B cell (primary cell): Measurements from ENCODE around the gene RNF40. TPM values are rescaled to one million over a fixed set of nuclear protein-coding genes. Genes with fewer than 3 reads are reported as not detected.

ENCODE experiments used
- ATAC-seq: fragments of 200-7000 bp; cut with Tn5 transposase; one replicate; pipeline ENCODE4 v1.10.0; 2021; ENCODE audit warnings: low read depth, mild to moderate bottlenecking, moderate number of reproducible peaks, moderate library complexity
- CTCF ChIA-PET: fragments of 350-600 bp; sonication (Branson Sonifier 250); formaldehyde crosslinking; loops from one replicate; lab custom pipeline; 2021; ENCODE audit warnings: antibody characterized with exemption, inconsistent platforms; lab: Charles Lee
- POLR2A ChIA-PET: fragments of 350-600 bp; sonication (Branson Sonifier 250); formaldehyde crosslinking; loops from one replicate; lab custom pipeline; 2021; ENCODE audit warnings: antibody characterized with exemption; lab: Charles Lee
- DNase-seq: peaks from one replicate; pipeline ENCODE4 v3.0.0; 2013
- H2AFZ ChIP-seq: 2 replicates; pipeline ENCODE4 v1.6.1; 2012; ENCODE audit warnings: mild to moderate bottlenecking, low read depth, low read length; ENCODE audit not compliant: insufficient read depth, poor library complexity, severe bottlenecking
- H3K27ac ChIP-seq, 2 donors: 1 replicate in 1 of 2; 2 replicates in 1 of 2; pipeline ENCODE4 v1.5.1; 2012 to 2013; ENCODE audit warnings: low read length in 2 of 2, mild to moderate bottlenecking in 2 of 2, moderate library complexity in 1 of 2
- H3K27me3 ChIP-seq, 4 experiments: fragments of 200-600 bp in 1 of 4; sonication (generic) in 1 of 4; replicated peaks in 1 of 4; 1 replicate in 2 of 4; 2 replicates in 2 of 4; pipeline versions ENCODE4 v1.6.1 to v1.7.0; 2013 to 2016; ENCODE audit warnings: low read length in 3 of 4, mild to moderate bottlenecking in 2 of 4, mixed read lengths in 1 of 4, moderate library complexity in 1 of 4; ENCODE audit not compliant: insufficient read depth in 4 of 4, control insufficient read depth in 3 of 4; ENCODE audit errors: control extremely low read depth in 1 of 4
- H3K36me3 ChIP-seq, 2 experiments: replicated peaks in 1 of 2; 1 replicate in 1 of 2; 2 replicates in 1 of 2; pipeline versions ENCODE4 v1.6.1 to v1.7.1; 2013; ENCODE audit warnings: low read length in 1 of 2; ENCODE audit not compliant: insufficient read depth in 2 of 2, control insufficient read depth in 1 of 2; ENCODE audit errors: control extremely low read depth in 1 of 2, extremely low read depth in 1 of 2
- H3K4me1 ChIP-seq, 2 donors: fragments of 200-600 bp in 1 of 2; sonication (generic) in 1 of 2; 1 replicate in 1 of 2; 2 replicates in 1 of 2; pipeline versions ENCODE4 v1.5.1 to v1.6.1; 2013 to 2017; ENCODE audit warnings: low read length in 2 of 2; ENCODE audit not compliant: control insufficient read depth in 2 of 2, insufficient read depth in 2 of 2
- H3K4me2 ChIP-seq: replicated peaks from 2 replicates; pipeline ENCODE3; 2012; ENCODE audit warnings: mild to moderate bottlenecking, low read depth, low read length; ENCODE audit not compliant: poor library complexity, severe bottlenecking
- H3K4me3 ChIP-seq, 5 experiments: fragments of 200-600 bp in 1 of 5; sonication (generic) in 1 of 5; 1 replicate in 3 of 5; 2 replicates in 2 of 5; pipeline versions ENCODE4 v1.5.1 to v1.7.0; 2011 to 2016; ENCODE audit warnings: low read length in 4 of 5, mild to moderate bottlenecking in 4 of 5, low read depth in 2 of 5, control low read depth in 1 of 5, moderate library complexity in 1 of 5; ENCODE audit not compliant: insufficient read depth in 1 of 5; ENCODE audit errors: control extremely low read depth in 1 of 5, extremely low read depth in 1 of 5
- H3K79me2 ChIP-seq: fragments of 200-600 bp; sonication (generic); one replicate; pipeline ENCODE4 v1.6.0; 2016; ENCODE audit warnings: low read length; ENCODE audit not compliant: control insufficient read depth, insufficient read depth
- H3K9ac ChIP-seq: fragments of 200-600 bp; sonication (generic); 2 replicates; pipeline ENCODE4 v1.6.1; 2017; ENCODE audit warnings: mild to moderate bottlenecking, low read length, moderate library complexity
- H3K9me3 ChIP-seq, 3 donors: one replicate each; pipeline versions ENCODE4 v1.6.1 to v1.7.1; 2013; ENCODE audit warnings: low read length in 2 of 3; ENCODE audit not compliant: control insufficient read depth in 2 of 3, insufficient read depth in 1 of 3; ENCODE audit errors: control extremely low read depth in 1 of 3
- H4K20me1 ChIP-seq: 2 replicates; pipeline ENCODE4 v1.6.0; 2012; ENCODE audit warnings: mild to moderate bottlenecking, low read length; ENCODE audit not compliant: insufficient read depth, control insufficient read depth, poor library complexity, severe bottlenecking
- H3K27ac Mint-ChIP-seq: one replicate; pipeline ENCODE4 v1.8.0; 2021; ENCODE audit warnings: mixed read lengths
- H3K27me3 Mint-ChIP-seq: one replicate; pipeline ENCODE4 v1.8.0; 2021; ENCODE audit warnings: mixed read lengths
- H3K4me1 Mint-ChIP-seq: one replicate; pipeline ENCODE4 v1.8.0; 2021; ENCODE audit warnings: mixed read lengths
- H3K4me3 Mint-ChIP-seq: one replicate; pipeline ENCODE4 v1.8.0; 2021; ENCODE audit warnings: mixed read lengths
- H3K9me3 Mint-ChIP-seq: one replicate; pipeline ENCODE4 v1.8.0; 2022; ENCODE audit warnings: mixed read lengths; ENCODE audit not compliant: insufficient read depth
- EZH2 ChIP-seq: IDR thresholded peaks from 2 replicates; pipeline ENCODE4 v1.6.1; 2012; ENCODE audit warnings: borderline replicate concordance, low read depth, mild to moderate bottlenecking, moderate library complexity, low read length; ENCODE audit not compliant: insufficient read depth, poor library complexity, severe bottlenecking
- WGBS: methylation state at CpG from one replicate; pipeline ENCODE4 v1.1.5; 2013; ENCODE audit warnings: missing lambda C conversion rate; ENCODE audit not compliant: insufficient coverage; 5-methylcytosine and 5-hydroxymethylcytosine counted together
- intact Hi-C: fragments of 100-400 bp; cut with micrococcal nuclease; formaldehyde crosslinking; loops from one replicate; pipeline ENCODE4 v1.10.0; 2022
- polyA plus RNA-seq: library from polyadenylated mRNA; depleted of rRNA; stranded (reverse); fragments of >200 nt; gene quantifications from 2 replicates; pipeline ENCODE4 v1.2.3, GENCODE V29; 2012
- total RNA-seq, 2 donors: library from RNA; stranded (reverse); fragments of 120-200 nt in 1 of 2; gene quantifications; 1 replicate in 1 of 2; 2 replicates in 1 of 2; pipeline versions ENCODE4 v1.2.3 to v1.2.4, GENCODE V29; 2013 to 2022
- TF ChIP-seq, protein P1 (sequence below): fragments of 200-600 bp; IDR thresholded peaks from one replicate; pipeline ENCODE4 v1.8.0; 2022; ENCODE audit warnings: antibody characterized with exemption, mild to moderate bottlenecking

The RNF40 gene
- total and polyA plus RNA-seq, 2 donors (not counting 1 experiment from before 2014, with no cell fraction given), result 41.8 to 121 TPM

DNA sequence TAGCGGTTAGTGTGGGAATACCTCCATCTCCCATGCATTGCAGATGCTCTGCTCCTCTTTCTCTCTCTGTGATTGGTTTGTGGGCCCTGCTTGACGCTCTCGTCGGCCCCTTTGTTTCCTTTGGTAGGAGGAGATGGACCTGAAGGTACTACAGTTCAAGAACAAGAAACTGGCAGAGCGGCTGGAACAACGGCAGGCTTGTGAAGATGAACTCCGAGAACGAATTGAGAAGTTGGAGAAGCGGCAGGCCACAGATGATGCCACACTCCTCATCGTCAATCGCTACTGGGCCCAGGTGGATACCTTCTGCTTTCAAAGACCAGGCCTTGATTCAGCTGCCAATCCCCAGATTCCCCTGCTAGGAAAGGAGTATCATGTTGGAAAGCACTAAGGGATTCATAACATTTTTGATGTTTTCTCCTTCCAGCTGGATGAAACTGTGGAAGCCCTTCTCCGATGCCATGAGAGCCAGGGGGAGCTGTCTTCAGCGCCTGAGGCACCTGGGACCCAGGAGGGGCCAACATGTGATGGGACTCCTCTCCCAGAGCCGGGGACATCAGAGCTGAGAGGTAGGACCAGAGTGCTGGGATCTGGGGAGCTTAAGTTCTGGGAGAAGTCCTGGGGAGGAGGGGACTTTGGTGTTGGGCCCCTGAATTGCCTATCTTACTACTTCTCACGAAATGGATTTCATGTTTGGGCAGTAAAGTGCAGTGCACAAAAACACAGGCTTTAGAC, 1.0 kb downstream of the RNF40 start:
- intact Hi-C loops, result loop anchor here (1.0 to 5.0 kb wide), 8 partner anchors 15 to 269 kb away; partner anchors contain the start of genes ORAI3, PHKG2 and STX4
- TF ChIP-seq, protein P1, sequence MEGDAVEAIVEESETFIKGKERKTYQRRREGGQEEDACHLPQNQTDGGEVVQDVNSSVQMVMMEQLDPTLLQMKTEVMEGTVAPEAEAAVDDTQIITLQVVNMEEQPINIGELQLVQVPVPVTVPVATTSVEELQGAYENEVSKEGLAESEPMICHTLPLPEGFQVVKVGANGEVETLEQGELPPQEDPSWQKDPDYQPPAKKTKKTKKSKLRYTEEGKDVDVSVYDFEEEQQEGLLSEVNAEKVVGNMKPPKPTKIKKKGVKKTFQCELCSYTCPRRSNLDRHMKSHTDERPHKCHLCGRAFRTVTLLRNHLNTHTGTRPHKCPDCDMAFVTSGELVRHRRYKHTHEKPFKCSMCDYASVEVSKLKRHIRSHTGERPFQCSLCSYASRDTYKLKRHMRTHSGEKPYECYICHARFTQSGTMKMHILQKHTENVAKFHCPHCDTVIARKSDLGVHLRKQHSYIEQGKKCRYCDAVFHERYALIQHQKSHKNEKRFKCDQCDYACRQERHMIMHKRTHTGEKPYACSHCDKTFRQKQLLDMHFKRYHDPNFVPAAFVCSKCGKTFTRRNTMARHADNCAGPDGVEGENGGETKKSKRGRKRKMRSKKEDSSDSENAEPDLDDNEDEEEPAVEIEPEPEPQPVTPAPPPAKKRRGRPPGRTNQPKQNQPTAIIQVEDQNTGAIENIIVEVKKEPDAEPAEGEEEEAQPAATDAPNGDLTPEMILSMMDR, result no peak
- no peak for TF ChIP-seq EZH2
- DNase-seq (no peak), ATAC-seq (no peak)
- Histone ChIP-seq H3K79me2 (peaks cover 33% of the 10 kb centered on the region), H3K9ac (peak overlapping the region; percentile 96), H3K27ac (peak overlapping the region in 1 of 2 donors; percentile 91), H4K20me1 (peaks cover 52% of the 10 kb centered on the region), H3K27me3 (no peaks in the 10 kb centered on the region), H3K4me3 (peak overlapping the region; percentile 82 to 93 (median 90)), H3K4me2 (peak overlapping the region; percentile 97), H3K9me3 (no peaks in the 10 kb centered on the region), H3K4me1 (peaks cover 24 to 46% of the 10 kb centered on the region in 2 donors), H3K36me3 (peaks cover 0 to 50% of the 10 kb centered on the region in 2 experiments), H2AFZ (peak overlapping the region; percentile 94)
- Mint-ChIP-seq H3K4me1 (peaks cover 44% of the 10 kb centered on the region), H3K27ac (peak overlapping the region; percentile 95), H3K27me3 (no peaks in the 10 kb centered on the region), H3K9me3 (no peaks in the 10 kb centered on the region), H3K4me3 (peak overlapping the region; percentile 98)
- WGBS, result 95% methylated on average over 11 of the region's 15 CpGs
- POLR2A ChIA-PET, result interaction anchor here (0.8 kb wide), 1 partner anchor 179 kb away, joined by 3 read pairs; no protein-coding TSS in a partner anchor
- CTCF ChIA-PET, result no interaction called here

GRCh38 chr16:30764086-30764485, 2.0 kb downstream of the RNF40 start:
- Histone ChIP-seq H3K79me2 (peaks cover 33% of the 10 kb centered on the region), H3K9me3 (no peaks in the 10 kb centered on the region), H3K36me3 (peaks cover 0 to 60% of the 10 kb centered on the region in 2 experiments), H2AFZ (no peak overlapping the region), H3K4me1 (peaks cover 19 to 49% of the 10 kb centered on the region in 2 donors), H3K4me2 (no peak overlapping the region), H3K4me3 (no peak overlapping the region), H4K20me1 (peaks cover 61% of the 10 kb centered on the region), H3K9ac (no peak overlapping the region), H3K27me3 (no peaks in the 10 kb centered on the region), H3K27ac (no peak overlapping the region)
- H3K27me3 Mint-ChIP-seq, result no peaks in the 10 kb centered on the region
- no peak for DNase-seq
- intact Hi-C loops, result loop anchor here (5.0 kb wide), 4 partner anchors 113 to 268 kb away; partner anchors contain the start of genes ORAI3 and STX4
- peaks cover 44% of the 10 kb centered on the region for H3K4me1 Mint-ChIP-seq
- ATAC-seq, result no peak
- WGBS, result 98% methylated on average over 11 of the region's 11 CpGs
- POLR2A ChIA-PET, result no interaction called here
- no peaks in the 10 kb centered on the region for H3K9me3 Mint-ChIP-seq
- H3K27ac Mint-ChIP-seq, result no peak overlapping the region
- TF ChIP-seq, protein P1, result no peak
- no peak for TF ChIP-seq EZH2
- CTCF ChIA-PET, result interaction anchor here (1.4 kb wide), 1 partner anchor 138 kb away, joined by 3 read pairs; no protein-coding TSS in a partner anchor
- peak overlapping the region; percentile 98 for H3K4me3 Mint-ChIP-seq
